Psoas muscle (tissue), 7 donors: ENCODE results near the gene NFYB. TPM values are rescaled to one million over a fixed set of nuclear protein-coding genes. Genes with fewer than 3 reads are reported as not detected.

Experiments
- polyA plus RNA-seq, 3 donors: library from polyadenylated mRNA; stranded (reverse); fragments of 200-250 nt; gene quantifications; one replicate each; pipeline ENCODE4 v1.2.3, GENCODE V29; 2013
- total RNA-seq, 4 donors: library from RNA; stranded (reverse); fragmentation: NEBNext Ultra II Directional in 2 of 4; extraction: Animal tissue kit (Norgen Biotek cat#: 25700) in 2 of 4; gene quantifications; one replicate each; pipeline versions ENCODE4 v1.2.1 to v1.2.4, GENCODE V29; 2021 to 2023
- donor health status: healthy with polysubstance abuse.
- donor health status: DM: no; HTN: no; CAD: no; lungs with moderate emphysema.
- donor health status: Bipolar disorder and iron deficiency.
- donor health status: healthy.
- donor health status: DM: no; HTN: no; CAD: no.
- donor health status: DM: no; HTN: no; CAD: no.
- donor health status: DM: yes; HTN: yes; CAD: no.

NFYB gene
- total and polyA plus RNA-seq, 7 donors: 10.1 to 32.2 (median 20.1) TPM

Other genes starting within 250 kb of the NFYB start
- gene HSP90B1, start 207.8 kb downstream of the NFYB start, total RNA-seq: 100 to 1,000 TPM in 3 of 4 donors, 10 to 100 TPM in 1; 85.7 to 137 (median 126) TPM
- gene HSP90B1, start 207.8 kb downstream of the NFYB start, polyA plus RNA-seq: 100 to 1,000 TPM; 118 to 238 (median 129) TPM
- gene TDG, start 172.3 kb downstream of the NFYB start, total RNA-seq: 10 to 100 TPM in 3 of 4 donors, 1 to 10 TPM in 1; 5.5 to 15.5 (median 11.8) TPM
- gene TDG, start 172.3 kb downstream of the NFYB start, polyA plus RNA-seq: 10 to 100 TPM in 1 of 3 donors, 1 to 10 TPM in 2; 6.6 to 11.2 (median 9.9) TPM
- 1 to 10 TPM in 3 of 4 donors, under 1 TPM in 1; 0.71 to 5.2 (median 1.9) TPM for gene GLT8D2, start 88.0 kb downstream of the NFYB start, total RNA-seq
- gene GLT8D2, start 88.0 kb downstream of the NFYB start, polyA plus RNA-seq: 1 to 10 TPM; 1.1 to 1.7 (median 1.3) TPM
- gene HCFC2, start 73.7 kb downstream of the NFYB start, total RNA-seq: 10 to 100 TPM; 22.8 to 27.8 (median 24.5) TPM
- 10 to 100 TPM; 10.1 to 21.7 (median 10.3) TPM for gene HCFC2, start 73.7 kb downstream of the NFYB start, polyA plus RNA-seq
- gene TXNRD1, start 77.6 kb upstream of the NFYB start, total RNA-seq: 100 to 1,000 TPM; 102 to 249 (median 113) TPM
- 100 to 1,000 TPM in 1 of 3 donors, 10 to 100 TPM in 2; 46.0 to 202 (median 64.3) TPM for gene TXNRD1, start 77.6 kb upstream of the NFYB start, polyA plus RNA-seq
- gene EID3, start 165.5 kb upstream of the NFYB start, total RNA-seq: 1 to 10 TPM in 1 of 4 donors, under 1 TPM in 3; 0.94 to 1.3 (median 0.99) TPM
- gene EID3, start 165.5 kb upstream of the NFYB start, polyA plus RNA-seq: under 1 TPM; 0.28 to 0.95 (median 0.56) TPM